Transverse colon (tissue), 4 donors: ENCODE data around the gene WWC1. TPM values are rescaled to one million over a fixed set of nuclear protein-coding genes. Genes with fewer than 3 reads are reported as not detected.

ENCODE experiments used
- DNase-seq: peaks from one replicate; pipeline ENCODE4 v3.0.0-alpha.2; 2019
- H3K27ac ChIP-seq, 4 donors: fragments of 200-600 bp; sonication (generic); 2 replicates each; pipeline ENCODE4 v1.5.1; 2016 to 2018; ENCODE audit warnings: inconsistent platforms in 4 of 4
- H3K27me3 ChIP-seq: fragments of 200-600 bp; sonication (generic); 2 replicates; pipeline ENCODE4 v1.5.1; 2017; ENCODE audit warnings: inconsistent platforms
- H3K36me3 ChIP-seq, 4 donors: fragments of 200-600 bp; sonication (generic); 2 replicates each; pipeline ENCODE4 v1.5.1; 2017 to 2019; ENCODE audit warnings: inconsistent platforms in 4 of 4
- H3K4me1 ChIP-seq, 4 donors: fragments of 200-600 bp; sonication (generic); 2 replicates each; pipeline ENCODE4 v1.5.1; 2017 to 2020; ENCODE audit warnings: inconsistent platforms in 4 of 4
- H3K4me3 ChIP-seq, 4 donors: fragments of 200-600 bp; sonication (generic); 1 replicate in 1 of 4; 2 replicates in 3 of 4; pipeline versions ENCODE4 v1.5.1 to v1.6.1; 2017 to 2019; ENCODE audit warnings: inconsistent platforms in 4 of 4
- H3K9me3 ChIP-seq, 2 donors: fragments of 200-600 bp; sonication (generic); 2 replicates each; pipeline ENCODE4 v1.5.1; 2017 to 2019; ENCODE audit warnings: inconsistent platforms in 2 of 2
- CTCF ChIP-seq, 5 experiments: fragments of 200-600 bp in 3 of 5; fragments of 450-650 bp in 2 of 5; sonication (generic) in 3 of 5; IDR thresholded peaks; 1 replicate in 2 of 5; 2 replicates in 3 of 5; pipeline ENCODE4 v1.5.1; 2016 to 2017; ENCODE audit warnings: antibody characterized with exemption in 5 of 5, inconsistent platforms in 3 of 5, mild to moderate bottlenecking in 2 of 5, moderate library complexity in 1 of 5
- EP300 ChIP-seq: sonication (generic); formaldehyde crosslinking; IDR thresholded peaks from one replicate; pipeline ENCODE4 v1.6.1; 2017; ENCODE audit warnings: antibody characterized with exemption, low read depth
- POLR2A ChIP-seq: fragments of 450-650 bp; IDR thresholded peaks from one replicate; pipeline ENCODE4 v1.6.1; 2016; ENCODE audit warnings: antibody characterized with exemption, mild to moderate bottlenecking, moderate library complexity
- POLR2AphosphoS5 ChIP-seq, 3 donors: sonication (generic); formaldehyde crosslinking; IDR thresholded peaks; one replicate each; pipeline ENCODE4 v1.6.1; 2016; ENCODE audit warnings: antibody characterized with exemption in 3 of 3
- WGBS, 2 donors: methylation state at CpG; one replicate each; pipeline ENCODE4 v1.1.5; 2018; ENCODE audit warnings: low coverage in 1 of 2; 5-methylcytosine and 5-hydroxymethylcytosine counted together
- in situ Hi-C, 4 donors: fragments of 200-750 bp; cut with MboI; loops; one replicate each; pipeline versions ENCODE4 v1.15.0 to v1.15.1; 2017; ENCODE audit warnings: low sequenced_read_pairs in 3 of 4, low pct_ligation_motif_present in 1 of 4, low pct_unique_long_range_greater_than_20kb in 1 of 4
- intact Hi-C: fragments of 100-400 bp; cut with DNase I; formaldehyde crosslinking; loops from one replicate; pipeline ENCODE4 v1.15.1; 2023; ENCODE audit warnings: low total_unique reads
- total RNA-seq, 4 donors: library from RNA; depleted of rRNA; stranded (reverse); fragments of >200 nt; gene quantifications; one replicate each; pipeline ENCODE4 v1.1.0, GENCODE V29; 2016

The WWC1 gene
- total RNA-seq, 4 donors from 2014 or later: 10.1 to 34.8 (median 16.8) TPM

GRCh38 chr5:168328814-168329213 lies 37.4 kb downstream of the WWC1 start:
- no peaks in the 10 kb centered on the region for H3K9me3 ChIP-seq
- WGBS, 2 donors: 9 to 10% methylated on average over 2 to 6 of the region's 6 CpGs
- no peak overlapping the region for H3K4me3 ChIP-seq
- H3K27ac ChIP-seq: peak overlapping the region; percentile 58 to 69 (median 60)
- H3K36me3 ChIP-seq: no peaks in the 10 kb centered on the region
- H3K4me1 ChIP-seq: peaks cover 4 to 22% (median 16%) of the 10 kb centered on the region in 4 donors
- DNase-seq: peak; percentile 66
- no peaks in the 10 kb centered on the region for H3K27me3 ChIP-seq
- peak; percentile 56 to 72 (median 70) for TF ChIP-seq POLR2AphosphoS5 (IDR thresholded peaks at IDR 0.05)
- TF ChIP-seq EP300: no peak
- intact Hi-C loops (no loop called here), in situ Hi-C loops (no loop called here)

GRCh38 chr5:168329302-168329701 lies 37.9 kb downstream of the WWC1 start:
- peak overlapping the region; percentile 58 to 69 (median 60) for H3K27ac ChIP-seq
- H3K27me3 ChIP-seq: no peaks in the 10 kb centered on the region
- no peaks in the 10 kb centered on the region for H3K9me3 ChIP-seq
- no peaks in the 10 kb centered on the region for H3K36me3 ChIP-seq
- peaks cover 4 to 22% (median 16%) of the 10 kb centered on the region in 4 donors for H3K4me1 ChIP-seq
- H3K4me3 ChIP-seq: no peak overlapping the region
- TF ChIP-seq POLR2AphosphoS5 (IDR thresholded peaks at IDR 0.05) (no peak), EP300 (no peak), POLR2A (no peak), CTCF (IDR thresholded peaks at IDR 0.05) (no peak)
- WGBS, 2 donors: 9% methylated on average over 4 of the region's 4 CpGs
- DNase-seq: no peak
- in situ Hi-C loops (no loop called here), intact Hi-C loops (no loop called here)

- TF ChIP-seq POLR2A (no peak), CTCF (IDR thresholded peaks at IDR 0.05) (no peak), POLR2AphosphoS5 (IDR thresholded peaks at IDR 0.05) (no peak), EP300 (no peak)
- peaks cover 4 to 22% (median 16%) of the 10 kb centered on the region in 4 donors for H3K4me1 ChIP-seq
These were observed 40.6 kb downstream of the WWC1 start for GRCh38 chr5:168332042-168332441.

GRCh38 chr5:168334280-168334679 lies 42.8 kb downstream of the WWC1 start:
- DNase-seq: no peak
- in situ Hi-C loops: no loop called here
- Histone ChIP-seq H3K27me3 (no peaks in the 10 kb centered on the region), H3K27ac (no peak overlapping the region), H3K9me3 (no peaks in the 10 kb centered on the region), H3K4me1 (peaks cover 0 to 6% (median 5%) of the 10 kb centered on the region in 4 donors), H3K4me3 (no peak overlapping the region), H3K36me3 (no peaks in the 10 kb centered on the region)
- 62 to 67% methylated on average over 1 to 3 of the region's 3 CpGs for WGBS, 2 donors
- TF ChIP-seq POLR2AphosphoS5 (IDR thresholded peaks at IDR 0.05) (no peak), EP300 (no peak), POLR2A (no peak), CTCF (IDR thresholded peaks at IDR 0.05) (no peak)
- intact Hi-C loops: no loop called here

More at GRCh38 chr5:168332042-168332441, 40.6 kb downstream of the WWC1 start:
- DNase-seq: no peak
- H3K4me3 ChIP-seq: no peak overlapping the region
- intact Hi-C loops (no loop called here), in situ Hi-C loops (no loop called here)
- H3K36me3 ChIP-seq: no peaks in the 10 kb centered on the region
- no peaks in the 10 kb centered on the region for H3K9me3 ChIP-seq
- H3K27ac ChIP-seq: no peak overlapping the region
- no peaks in the 10 kb centered on the region for H3K27me3 ChIP-seq

- 61% methylated on average over 4 of the region's 4 CpGs; no CpG with 5 or more reads in 1 of the 2 donors for WGBS, 2 donors
- intact Hi-C loops (no loop called here), in situ Hi-C loops (no loop called here)
- Histone ChIP-seq H3K27me3 (no peaks in the 10 kb centered on the region), H3K4me3 (no peak overlapping the region), H3K4me1 (peaks cover 0 to 2% (median 2%) of the 10 kb centered on the region in 4 donors), H3K9me3 (no peaks in the 10 kb centered on the region), H3K36me3 (no peaks in the 10 kb centered on the region), H3K27ac (no peak overlapping the region)
- no peak for DNase-seq
- no peak for TF ChIP-seq CTCF (IDR thresholded peaks at IDR 0.05)
- no peak for TF ChIP-seq EP300
- no peak for TF ChIP-seq POLR2AphosphoS5 (IDR thresholded peaks at IDR 0.05)
- no peak for TF ChIP-seq POLR2A
These were observed 43.2 kb downstream of the WWC1 start for GRCh38 chr5:168334695-168335094.
